CD4-positive, alpha-beta T cell treated with Interleukin-21 for 1 hour (primary cell): ENCODE measurements around the gene KIAA0753.
"Not testable (repeated sequence)": the region's sequence is repeated elsewhere in the genome, so short reads cannot be mapped to it uniquely, and the experiment has no call there.

Experiments used
- DNase-seq: peaks from one replicate; pipeline ENCODE4 v3.0.0-alpha.2; 2020

Gene KIAA0753

DNA sequence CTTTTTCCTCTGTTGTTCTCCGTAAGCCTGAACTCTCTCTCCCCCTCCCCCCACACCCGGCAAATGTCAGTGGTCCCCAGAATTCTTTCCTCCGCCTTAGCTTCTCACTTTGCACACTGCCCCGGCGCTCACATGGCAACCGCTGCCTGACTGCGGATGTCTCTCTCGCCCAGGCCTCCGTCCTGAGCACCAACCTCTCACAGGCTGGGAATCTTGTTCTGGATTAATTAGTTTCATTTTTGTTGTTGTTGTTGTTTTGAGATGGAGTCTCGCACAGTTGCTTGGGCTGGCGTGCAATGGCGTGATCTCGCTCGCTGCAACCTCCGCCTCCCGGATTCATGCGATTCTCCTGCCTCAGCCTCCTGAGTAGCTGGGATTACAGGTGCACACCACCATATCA lies 27.7 kb upstream of the KIAA0753 start:
- DNase-seq: no peak

DNA sequence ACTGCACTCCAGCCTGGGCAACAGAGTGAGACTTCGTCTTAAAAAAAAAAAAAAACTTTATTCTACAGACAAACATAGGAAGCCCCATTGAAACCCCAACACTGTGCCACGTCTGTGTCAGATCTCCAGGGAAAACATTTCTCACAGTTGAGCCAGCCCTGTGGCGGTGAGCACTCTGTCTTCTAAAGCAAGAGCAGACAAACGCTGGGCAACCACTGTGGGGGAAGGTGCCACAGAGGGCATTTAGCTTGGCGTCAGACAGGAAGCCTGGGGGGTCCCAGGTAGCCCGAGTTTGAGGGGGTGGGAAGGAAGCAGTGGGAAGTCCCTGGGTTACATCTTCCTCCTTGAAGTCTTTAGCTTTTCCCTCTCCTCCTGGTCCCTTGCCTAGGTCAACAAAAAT lies 27.0 kb upstream of the KIAA0753 start:
- DNase-seq: no peak

DNA sequence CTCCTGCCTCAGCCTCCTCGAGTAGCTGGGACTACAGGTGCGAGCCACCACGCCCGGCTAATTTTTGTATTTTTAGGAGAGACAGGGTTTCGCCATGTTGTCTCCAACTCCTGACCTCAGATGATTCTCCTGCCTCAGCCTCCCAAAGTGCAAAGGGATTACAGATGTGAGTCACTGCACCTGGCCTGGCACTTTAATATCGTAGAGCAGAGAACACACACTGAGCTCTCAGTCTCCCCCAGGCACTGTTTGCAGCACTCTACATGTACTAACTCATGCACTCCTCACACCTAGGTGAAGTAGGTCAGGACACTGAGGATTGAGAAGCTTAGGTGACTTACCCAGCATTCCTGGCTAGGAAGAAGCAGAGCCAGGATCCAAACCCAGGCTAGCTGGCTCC lies 26.0 kb upstream of the KIAA0753 start:
- no peak for DNase-seq

DNA sequence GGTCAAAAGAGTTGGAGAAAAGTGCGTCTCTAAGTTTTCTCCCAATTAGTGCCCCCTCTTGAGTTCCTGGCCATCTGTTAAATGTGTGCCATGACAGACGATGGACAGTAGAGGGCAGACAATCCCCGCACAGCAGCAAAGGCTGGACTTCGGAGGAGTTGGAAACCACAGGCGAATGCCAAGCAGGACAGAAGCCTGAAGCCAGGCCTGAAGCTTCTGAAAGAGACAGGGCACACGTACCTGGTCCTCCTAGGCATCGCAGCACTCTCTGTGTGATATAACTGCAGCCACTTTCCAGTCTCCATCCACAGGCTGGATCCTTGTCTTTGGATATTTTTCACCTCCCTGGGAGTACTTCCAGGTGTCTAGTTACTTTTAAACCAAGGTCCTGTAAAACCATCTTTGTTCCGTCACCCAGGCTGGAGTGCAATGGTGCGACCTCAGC lies 25.6 kb upstream of the KIAA0753 start:
- DNase-seq: peak; percentile 57

DNA sequence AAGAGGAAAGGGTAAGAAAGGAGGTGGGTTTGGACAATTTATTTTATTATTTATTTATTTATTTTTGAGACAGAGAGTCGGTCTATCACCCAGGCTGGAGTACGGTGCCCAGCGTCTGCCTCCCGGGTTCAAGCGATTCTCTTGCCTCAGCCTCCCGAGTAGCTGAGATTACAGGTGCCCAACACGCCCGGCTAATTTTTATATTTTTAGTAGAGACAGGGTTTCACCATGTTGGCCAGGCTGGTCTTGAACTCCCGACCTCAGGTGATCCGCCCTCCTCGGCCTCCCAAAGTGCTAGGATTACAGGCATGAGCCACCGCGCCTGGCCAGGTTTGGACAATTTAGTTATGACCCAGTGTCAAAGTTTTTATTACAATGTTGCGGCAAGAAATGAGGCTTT lies 22.7 kb upstream of the KIAA0753 start:
- not testable (repeated sequence) for DNase-seq

DNA sequence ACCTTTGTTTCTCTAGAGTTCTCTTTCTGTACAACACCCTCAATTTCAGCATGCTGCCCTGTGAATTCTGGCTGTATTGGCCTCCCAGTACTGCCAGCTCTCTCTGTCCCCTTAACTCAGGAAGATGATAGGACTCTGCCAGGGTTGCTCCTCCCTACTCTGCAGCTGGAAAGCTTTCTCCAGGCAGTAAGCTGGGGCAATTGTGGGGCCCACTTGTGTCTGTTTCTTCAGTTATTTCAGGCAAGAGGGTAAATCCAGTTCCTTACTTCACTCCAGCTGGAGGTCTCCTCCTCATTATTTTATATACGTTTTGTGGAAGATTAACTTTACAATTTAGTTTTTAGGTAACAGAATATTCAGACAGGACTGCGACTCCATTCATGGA lies 20.9 kb upstream of the KIAA0753 start:
- no peak for DNase-seq

DNA sequence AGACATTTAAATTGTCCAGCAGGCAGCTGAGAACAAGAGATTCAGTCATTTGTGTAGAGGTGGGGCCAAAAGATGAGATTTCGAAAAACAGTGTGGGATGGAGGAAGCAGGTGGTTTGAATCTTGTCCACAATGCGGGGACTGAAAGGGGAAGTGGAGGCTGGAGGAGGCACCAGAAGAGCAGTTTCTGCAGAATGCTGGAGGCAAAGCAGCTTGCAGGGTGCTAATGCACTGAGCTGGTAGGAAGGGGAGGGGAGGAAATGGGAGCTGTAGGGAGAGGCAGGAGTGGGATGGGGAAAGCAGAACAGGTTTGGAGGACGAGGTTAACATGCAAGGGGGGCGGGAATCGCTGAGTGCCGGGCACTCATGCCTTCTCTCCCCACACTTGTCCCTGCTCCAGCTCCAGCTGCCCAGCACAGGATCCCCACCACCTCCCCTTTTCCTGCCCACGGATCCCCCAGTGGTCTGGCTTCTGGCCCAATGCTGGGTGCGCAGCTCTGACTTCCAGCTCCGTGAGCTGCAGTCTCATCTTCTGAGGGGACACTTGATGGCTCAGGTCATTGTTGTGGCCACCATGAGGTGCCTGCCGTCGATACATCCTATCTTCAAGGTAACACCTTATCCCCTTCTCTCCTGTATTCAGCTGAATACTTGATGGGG lies 20.4 kb upstream of the KIAA0753 start:
- no peak for DNase-seq

DNA sequence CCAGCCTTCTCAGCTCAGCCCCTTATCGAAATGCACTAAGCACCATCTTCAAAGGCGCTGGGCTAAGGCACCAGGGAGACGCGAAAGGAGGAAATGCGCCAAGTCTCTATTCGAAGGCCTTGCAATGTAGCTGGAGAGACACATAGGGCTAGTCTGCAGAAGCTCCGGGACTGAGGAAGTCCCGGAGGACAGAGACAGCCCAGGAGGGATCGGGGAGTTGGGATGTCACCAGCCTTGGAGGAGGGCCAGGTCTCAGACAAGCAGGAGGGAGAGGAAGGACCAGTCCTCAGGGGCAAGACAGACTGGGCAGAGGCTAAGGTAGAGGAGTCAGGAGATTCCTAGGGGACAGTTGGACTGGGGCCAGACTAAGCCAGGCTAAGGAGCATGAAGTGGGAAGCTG lies 19.6 kb upstream of the KIAA0753 start:
- no peak for DNase-seq

DNA sequence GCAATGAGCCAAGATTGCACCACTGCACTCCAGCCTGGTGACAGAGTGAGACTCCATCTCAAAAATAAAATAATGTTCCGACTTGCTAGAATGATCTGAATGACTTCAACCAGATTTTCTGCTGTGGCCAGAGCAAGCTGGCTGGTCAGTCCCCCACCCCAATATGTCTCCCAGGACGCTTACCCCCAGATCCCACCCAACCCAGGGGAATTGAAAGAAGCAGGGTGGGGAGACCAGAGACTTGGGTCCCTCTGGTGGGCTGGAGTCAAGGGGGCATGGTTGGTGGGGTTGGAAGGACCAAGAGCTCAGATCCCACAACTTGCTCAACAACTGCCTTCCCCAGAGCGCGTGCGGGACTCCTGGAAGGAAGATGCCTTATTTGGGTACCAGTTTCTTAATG lies 17.9 kb upstream of the KIAA0753 start:
- not testable (repeated sequence) for DNase-seq

DNA sequence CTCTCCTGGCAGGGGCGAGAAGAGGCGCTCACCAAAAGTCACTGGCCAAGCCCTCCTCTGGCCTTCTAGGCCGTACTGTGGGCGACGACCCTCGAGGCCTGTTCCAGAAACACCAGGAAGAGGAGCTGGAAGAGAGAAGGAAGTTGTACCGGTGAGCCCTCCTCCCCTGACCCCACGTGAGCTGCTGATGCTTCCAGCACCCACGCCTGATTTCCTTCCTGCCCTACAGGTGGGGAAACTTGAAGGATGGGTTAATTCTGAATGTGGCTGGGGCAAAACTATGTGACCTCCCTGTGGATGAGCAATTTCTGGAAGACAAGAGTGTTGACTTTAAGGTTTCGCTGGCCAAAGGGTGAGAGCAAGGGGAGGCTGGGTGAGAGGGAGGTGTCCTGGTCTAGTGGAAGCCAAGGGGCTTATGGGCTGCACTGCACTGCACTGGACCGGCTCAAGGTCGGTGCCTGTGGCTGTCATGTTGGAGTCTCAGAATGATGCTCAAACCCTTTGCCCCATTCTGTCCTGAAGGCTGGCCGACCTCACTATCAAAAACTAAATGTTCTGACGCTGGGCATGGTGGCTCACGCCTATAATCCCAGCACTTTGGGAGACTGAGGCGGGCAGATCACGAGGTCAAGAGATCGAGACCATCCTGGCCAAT lies 17.2 kb upstream of the KIAA0753 start:
- no peak for DNase-seq

DNA sequence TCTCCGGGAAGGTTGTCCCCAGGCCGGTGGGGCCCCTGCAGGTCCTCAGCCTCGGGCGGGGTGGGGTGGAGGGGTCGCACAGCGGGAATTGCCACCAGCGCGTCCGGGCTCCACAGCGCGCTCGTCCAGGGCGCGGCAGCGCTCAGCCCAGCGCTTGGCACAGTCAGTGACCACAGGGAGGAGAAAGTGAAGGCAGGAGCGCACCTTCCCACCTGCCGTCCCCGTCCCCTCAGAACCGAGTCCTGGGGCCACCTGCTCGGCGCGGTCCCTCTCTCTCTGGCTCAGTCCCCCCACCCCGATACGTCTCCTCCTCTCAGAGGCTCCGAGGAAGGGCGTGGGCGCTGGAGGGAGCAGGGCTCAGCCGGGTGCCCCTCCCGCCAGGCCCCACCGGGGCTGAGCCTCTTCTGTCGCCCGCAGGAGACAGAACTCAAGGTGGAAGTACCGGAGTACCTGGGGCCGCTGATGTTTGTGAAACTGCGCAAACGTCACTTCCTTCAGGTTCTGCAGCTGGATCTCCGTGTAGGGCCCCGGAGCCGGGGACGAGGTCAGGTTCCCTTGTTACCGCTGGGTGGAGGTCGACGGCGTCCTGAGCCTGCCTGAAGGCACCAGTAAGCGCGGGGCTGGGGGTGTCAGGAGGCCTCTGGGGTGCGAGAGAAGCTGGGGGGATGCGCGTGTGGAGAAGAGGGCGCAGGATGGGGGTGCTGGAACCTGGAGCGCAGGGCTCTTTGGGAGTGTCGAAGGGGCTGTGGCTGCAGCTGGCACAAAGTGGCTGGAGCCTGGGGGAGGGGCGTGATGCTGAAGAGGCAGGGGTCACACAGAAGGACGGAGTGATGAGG lies 16.5 kb upstream of the KIAA0753 start:
- peak; percentile 66 for DNase-seq

DNA sequence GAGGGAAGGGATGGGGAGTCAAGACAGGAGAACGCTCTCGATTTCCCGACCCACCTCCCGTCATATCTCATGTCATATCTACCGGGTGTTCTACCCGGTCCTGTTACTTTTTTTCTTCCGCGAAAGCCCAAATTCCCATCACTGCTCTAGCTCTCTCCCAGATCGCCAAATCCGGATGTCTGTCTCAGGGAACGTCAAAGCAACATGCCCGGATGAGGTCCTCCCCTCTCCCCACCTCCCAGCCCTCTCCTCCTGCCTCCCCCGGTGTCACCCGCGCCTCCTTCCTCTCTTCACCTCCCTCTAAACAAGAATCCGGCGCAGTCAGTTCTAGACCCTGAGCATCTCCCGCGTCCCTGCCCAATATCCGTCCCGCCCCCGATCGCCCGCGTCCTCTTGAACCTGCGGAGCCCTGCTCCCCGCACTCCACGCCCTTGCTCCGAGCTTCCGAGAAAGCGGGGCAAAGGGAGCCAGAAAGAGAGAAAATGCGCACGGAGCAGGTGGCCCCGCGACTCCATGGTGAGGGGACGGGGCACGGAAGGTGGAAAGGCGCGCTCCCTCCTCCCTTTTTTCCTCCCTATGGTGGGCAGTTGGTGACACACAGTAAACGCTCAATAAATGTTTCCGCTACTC lies 15.3 kb upstream of the KIAA0753 start:
- DNase-seq: not testable (repeated sequence)

DNA sequence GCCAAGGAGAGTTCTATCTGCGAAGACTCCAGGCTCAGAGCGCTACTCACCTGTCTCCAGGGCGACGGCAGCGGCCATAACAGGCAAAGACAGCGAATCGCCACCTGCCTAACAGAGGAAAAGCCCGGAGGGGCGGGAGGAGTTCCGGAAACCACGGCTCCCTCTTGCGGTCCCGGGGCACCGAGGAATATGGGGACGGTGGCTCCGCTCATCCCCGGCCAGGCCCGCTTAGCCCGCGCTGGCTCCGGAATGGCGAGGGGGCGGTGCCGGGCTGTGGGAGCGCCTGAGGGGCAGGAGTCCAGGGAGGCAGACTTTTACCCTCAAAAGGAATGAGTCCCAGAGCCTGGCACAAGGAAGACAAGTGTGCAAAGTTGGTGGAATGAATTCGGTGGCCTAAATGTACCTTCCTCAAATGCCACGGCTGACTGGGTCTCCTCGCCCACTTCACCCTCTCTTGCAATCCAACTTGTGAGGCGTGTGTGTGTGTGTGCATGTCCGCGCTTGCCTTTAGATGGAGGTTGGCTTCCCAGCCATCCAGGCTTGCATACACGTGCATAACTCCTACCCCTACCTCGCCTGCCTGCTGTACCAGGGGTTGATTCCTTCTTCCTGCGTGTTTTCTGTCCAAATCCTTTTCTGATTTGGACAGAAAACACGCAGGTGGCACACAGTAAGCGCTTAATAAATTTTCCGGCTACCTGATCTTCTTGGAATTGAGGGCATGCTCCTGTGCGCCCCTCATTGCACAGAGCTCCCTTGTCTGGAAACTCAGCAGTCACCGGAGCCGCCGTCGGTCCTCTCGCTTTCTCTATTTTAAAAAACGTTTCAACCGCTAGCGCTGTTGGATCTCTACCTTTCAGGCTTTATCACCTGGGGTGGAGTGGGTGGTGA lies 14.6 kb upstream of the KIAA0753 start:
- no peak for DNase-seq

DNA sequence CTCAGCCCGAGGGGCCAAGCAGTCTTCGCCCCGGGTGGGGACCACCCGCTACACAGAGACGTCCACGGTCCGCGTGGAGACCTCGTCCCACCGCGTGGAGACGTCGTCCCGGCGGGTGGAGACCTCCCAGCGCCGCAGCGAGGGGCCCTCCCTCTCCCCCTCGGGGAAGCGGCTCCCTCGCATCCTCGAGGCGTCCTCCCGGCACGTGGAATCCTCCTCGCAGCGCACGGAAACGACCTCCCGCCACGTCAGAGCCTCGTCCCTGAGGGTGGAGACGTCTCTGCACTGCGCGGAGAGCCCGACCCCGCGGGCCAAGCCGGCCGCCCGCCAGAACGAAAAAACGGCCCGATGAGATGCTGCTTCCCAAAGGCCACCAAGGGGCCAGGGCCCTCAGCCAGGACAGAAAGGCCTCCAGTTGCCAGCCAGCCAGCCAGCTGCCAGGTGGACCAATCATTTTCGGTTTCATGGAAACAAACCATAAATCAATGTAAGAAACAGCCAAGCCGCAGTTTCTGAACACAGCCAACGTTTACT lies 11.5 kb upstream of the KIAA0753 start:
- DNase-seq: peak; percentile 55

DNA sequence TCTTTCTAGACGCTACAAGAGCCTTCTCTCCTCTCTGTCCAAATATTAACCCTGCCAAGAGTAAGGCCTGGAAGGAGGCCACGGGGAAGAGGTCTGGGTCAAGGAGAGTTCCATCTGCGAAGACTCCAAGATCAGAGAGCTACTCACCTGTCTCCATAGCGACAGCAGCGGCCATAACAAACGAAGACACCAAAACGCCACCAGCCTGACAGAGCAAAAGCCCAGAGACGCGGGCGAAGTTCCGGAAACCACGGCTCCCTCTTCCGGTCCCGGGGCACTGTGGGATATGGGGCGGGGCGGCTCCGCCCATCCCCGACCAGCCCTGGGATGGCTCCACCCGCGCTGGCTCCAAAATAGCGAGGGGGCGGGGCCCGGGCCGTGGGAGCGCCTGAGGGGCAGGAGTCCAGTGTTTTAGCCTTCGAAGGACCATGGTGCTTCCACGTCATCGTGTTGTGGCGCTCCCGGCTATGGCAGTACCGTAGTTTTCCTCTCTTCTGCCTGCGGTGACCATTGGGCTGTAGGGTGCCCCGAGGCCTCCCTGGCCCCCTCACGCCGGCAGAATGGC lies 10.9 kb upstream of the KIAA0753 start, which contains the start of the genes C17orf100 and MED31:
TSS of gene C17orf100 (plus strand) at position 409 of the 565 bp plus-strand sequence. CDS start at position 561, 152 bp downstream.
TSS of gene MED31 (minus strand) at position 252 of the 565 bp plus-strand sequence. CDS start at position 175, 77 bp downstream.
- peak; percentile 97 for DNase-seq

DNA sequence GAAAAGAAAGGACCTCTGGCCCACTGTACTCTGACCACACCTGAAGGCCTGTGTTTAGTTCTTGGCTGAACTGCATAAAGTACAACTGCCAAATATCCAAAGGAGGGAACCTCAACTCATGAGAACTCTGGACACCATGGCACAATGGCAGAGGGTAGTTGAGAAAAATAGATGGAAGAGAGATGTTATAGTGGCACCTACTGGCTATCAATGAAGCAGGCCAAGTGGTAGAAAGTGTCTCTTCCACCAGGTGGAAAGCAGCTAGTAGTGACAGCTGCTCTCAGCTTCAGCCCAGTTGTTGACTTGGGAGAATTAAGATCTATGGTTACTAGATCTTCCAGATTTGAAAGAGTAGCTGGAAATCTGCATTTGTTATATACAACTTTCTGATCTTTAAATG lies 7.7 kb upstream of the KIAA0753 start:
- peak; percentile 28 for DNase-seq

DNA sequence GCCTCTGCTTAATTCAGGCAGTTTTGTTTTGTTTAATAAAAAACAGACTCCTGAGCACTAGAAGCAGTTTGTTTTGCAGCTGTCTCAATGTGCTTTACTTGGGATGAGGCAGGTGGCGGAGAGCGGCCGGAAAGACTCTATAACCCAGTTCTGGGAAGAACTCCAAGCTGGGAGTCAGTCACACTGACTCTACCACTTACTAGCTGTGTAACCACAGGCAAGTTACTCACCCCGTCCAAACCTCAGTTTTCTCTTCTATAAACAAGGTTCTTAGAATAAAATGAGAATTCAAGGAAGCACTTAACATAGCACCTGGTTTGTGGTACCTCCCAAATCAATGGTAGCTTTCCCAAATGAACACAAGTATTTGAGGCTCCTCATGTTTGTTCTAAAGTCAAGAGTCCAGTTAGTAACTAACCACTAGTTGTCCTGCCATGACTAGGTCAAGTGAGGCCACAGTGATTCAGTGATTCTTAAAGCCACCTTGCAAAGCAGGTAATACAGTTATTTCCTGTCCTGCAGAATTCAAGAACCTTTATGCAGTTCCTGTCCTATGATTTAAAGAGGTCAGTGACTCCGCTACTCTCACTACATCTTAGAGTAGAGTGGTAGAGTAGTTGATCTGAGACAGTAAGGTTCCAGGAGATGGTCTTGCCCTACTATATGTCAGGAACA lies 3.1 kb upstream of the KIAA0753 start:
- DNase-seq: no peak

DNA sequence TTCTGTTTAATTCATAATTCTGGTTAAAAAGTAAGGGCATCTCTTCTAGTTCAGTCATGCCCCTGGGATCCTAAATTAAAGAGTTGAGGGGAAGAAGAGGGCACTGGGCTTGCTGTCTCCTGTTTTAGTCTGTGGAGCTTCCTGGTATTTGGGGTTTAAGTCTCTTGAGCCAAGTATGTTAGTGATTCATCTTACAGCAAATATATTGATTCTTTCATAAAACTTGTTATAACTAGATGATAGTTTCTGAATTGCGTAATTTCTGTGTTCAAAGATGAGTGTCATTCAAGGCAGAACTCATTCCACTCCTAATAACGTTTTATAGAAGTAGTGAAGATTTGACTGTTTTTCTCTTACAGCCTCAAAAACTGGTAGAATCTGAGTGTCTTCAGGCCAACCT lies 2.1 kb upstream of the KIAA0753 start:
- no peak for DNase-seq

DNA sequence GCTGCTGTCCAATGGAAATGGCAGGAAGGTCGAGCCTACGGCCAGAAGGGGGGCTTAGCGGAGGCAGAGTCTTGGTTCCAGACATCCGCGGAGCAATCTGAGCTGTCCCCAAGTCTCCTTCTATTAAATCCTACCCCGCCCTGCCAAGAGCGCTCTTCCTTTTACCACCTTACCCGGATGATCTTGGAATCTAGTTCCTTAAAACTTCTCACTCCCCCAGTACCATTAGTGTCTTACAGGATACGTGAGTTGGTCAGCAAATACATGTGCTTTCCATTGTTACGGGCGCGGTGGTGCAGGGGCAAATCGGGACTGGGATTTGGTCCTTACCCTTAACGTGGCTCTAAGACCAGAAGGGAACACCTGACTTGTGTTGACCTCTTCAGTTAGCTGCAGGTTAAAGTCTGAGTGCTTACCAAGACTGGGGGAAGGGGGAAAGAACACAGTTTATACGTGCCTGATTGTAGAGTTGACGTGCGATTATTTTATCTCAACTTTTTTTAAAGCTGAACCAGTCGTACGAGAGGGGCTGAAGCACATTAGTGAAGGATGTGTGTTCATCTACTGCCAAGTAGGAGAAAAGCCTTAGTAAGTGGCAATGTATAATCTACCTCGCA lies 844 bp upstream of the KIAA0753 start:
- peak; percentile 16 for DNase-seq
